Suprapubic skin (tissue), 4 donors: Measurements from ENCODE around the gene TIGD2. TPM values are rescaled to one million over a fixed set of nuclear protein-coding genes. Genes with fewer than 3 reads are reported as not detected.
"Not testable (repeated sequence)": the region's sequence is repeated elsewhere in the genome, so short reads cannot be mapped to it uniquely, and the experiment has no call there.

Source experiments
- DNase-seq, 2 donors: peaks; one replicate each; pipeline ENCODE4 v3.0.0-alpha.2; 2019; ENCODE audit warnings: low spot score in 2 of 2
- H3K27ac ChIP-seq: fragments of 200-600 bp; sonication (generic); one replicate; pipeline ENCODE4 v1.5.1; 2019
- H3K27me3 ChIP-seq: fragments of 200-600 bp; sonication (generic); one replicate; pipeline ENCODE4 v1.5.1; 2019
- H3K36me3 ChIP-seq: fragments of 200-600 bp; sonication (generic); one replicate; pipeline ENCODE4 v1.5.1; 2019
- H3K4me1 ChIP-seq: fragments of 200-600 bp; sonication (generic); one replicate; pipeline ENCODE4 v1.5.1; 2019
- H3K4me3 ChIP-seq: fragments of 200-600 bp; sonication (generic); one replicate; pipeline ENCODE4 v1.5.1; 2019; ENCODE audit warnings: mild to moderate bottlenecking
- H3K9me3 ChIP-seq: fragments of 200-600 bp; sonication (generic); one replicate; pipeline ENCODE4 v1.5.1; 2019
- EP300 ChIP-seq: sonication (generic); formaldehyde crosslinking; IDR thresholded peaks from one replicate; pipeline ENCODE4 v1.6.1; 2017; ENCODE audit warnings: antibody characterized with exemption
- POLR2A ChIP-seq, 2 donors: fragments of 450-650 bp; IDR thresholded peaks; one replicate each; pipeline ENCODE4 v1.6.1; 2017; ENCODE audit warnings: antibody characterized with exemption in 2 of 2, mild to moderate bottlenecking in 2 of 2, moderate library complexity in 2 of 2
- POLR2AphosphoS5 ChIP-seq, 3 donors: sonication (generic); formaldehyde crosslinking; IDR thresholded peaks; one replicate each; pipeline ENCODE4 v1.6.1; 2017; ENCODE audit warnings: antibody characterized with exemption in 3 of 3
- WGBS: methylation state at CpG from one replicate; pipeline ENCODE4 v1.1.5; 2018; 5-methylcytosine and 5-hydroxymethylcytosine counted together
- total RNA-seq, 4 donors: library from RNA; depleted of rRNA; stranded (reverse); fragments of >200 nt; gene quantifications; one replicate each; pipeline ENCODE4 v1.1.0, GENCODE V29; 2016
- TF ChIP-seq, protein P1 (sequence below), 2 donors: fragments of 200-600 bp in 1 of 2; fragments of 450-650 bp in 1 of 2; sonication (generic) in 1 of 2; IDR thresholded peaks; one replicate each; pipeline ENCODE4 v1.5.1; 2016 to 2019; ENCODE audit warnings: antibody characterized with exemption in 2 of 2, mild to moderate bottlenecking in 1 of 2, moderate library complexity in 1 of 2

The TIGD2 gene
- total RNA-seq, 4 donors from 2014 or later = 2.9 to 7.6 (median 4.9) TPM

DNA sequence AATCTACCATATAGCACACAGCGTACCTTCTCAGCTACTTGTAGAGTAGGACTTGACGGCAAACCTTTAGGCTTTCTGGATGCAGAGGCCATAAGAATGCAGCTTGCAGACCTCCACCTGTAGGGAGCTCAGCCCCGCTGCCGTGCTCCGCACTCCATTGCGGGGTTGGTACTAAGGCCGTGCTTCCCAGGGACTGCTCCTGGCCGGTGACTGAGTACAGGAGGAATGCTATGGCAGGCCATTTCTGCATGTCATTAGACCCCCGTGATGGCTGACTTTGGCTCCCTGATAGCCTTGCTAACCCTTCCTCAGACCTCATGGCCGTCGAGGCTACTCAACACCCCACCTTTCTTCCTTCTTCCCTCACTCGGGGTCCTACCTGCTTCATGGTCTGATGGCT lies 26.4 kb downstream of the TIGD2 start:
- 94% methylated on average over 8 of the region's 12 CpGs for WGBS
- Histone ChIP-seq H3K27me3 (no peaks in the 10 kb centered on the region), H3K27ac (no peak overlapping the region), H3K4me1 (peaks cover 5% of the 10 kb centered on the region), H3K4me3 (no peak overlapping the region), H3K36me3 (no peaks in the 10 kb centered on the region), H3K9me3 (no peaks in the 10 kb centered on the region)
- no peak for DNase-seq
- TF ChIP-seq, protein P1, sequence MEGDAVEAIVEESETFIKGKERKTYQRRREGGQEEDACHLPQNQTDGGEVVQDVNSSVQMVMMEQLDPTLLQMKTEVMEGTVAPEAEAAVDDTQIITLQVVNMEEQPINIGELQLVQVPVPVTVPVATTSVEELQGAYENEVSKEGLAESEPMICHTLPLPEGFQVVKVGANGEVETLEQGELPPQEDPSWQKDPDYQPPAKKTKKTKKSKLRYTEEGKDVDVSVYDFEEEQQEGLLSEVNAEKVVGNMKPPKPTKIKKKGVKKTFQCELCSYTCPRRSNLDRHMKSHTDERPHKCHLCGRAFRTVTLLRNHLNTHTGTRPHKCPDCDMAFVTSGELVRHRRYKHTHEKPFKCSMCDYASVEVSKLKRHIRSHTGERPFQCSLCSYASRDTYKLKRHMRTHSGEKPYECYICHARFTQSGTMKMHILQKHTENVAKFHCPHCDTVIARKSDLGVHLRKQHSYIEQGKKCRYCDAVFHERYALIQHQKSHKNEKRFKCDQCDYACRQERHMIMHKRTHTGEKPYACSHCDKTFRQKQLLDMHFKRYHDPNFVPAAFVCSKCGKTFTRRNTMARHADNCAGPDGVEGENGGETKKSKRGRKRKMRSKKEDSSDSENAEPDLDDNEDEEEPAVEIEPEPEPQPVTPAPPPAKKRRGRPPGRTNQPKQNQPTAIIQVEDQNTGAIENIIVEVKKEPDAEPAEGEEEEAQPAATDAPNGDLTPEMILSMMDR (IDR thresholded peaks at IDR 0.05) = no peak

DNA sequence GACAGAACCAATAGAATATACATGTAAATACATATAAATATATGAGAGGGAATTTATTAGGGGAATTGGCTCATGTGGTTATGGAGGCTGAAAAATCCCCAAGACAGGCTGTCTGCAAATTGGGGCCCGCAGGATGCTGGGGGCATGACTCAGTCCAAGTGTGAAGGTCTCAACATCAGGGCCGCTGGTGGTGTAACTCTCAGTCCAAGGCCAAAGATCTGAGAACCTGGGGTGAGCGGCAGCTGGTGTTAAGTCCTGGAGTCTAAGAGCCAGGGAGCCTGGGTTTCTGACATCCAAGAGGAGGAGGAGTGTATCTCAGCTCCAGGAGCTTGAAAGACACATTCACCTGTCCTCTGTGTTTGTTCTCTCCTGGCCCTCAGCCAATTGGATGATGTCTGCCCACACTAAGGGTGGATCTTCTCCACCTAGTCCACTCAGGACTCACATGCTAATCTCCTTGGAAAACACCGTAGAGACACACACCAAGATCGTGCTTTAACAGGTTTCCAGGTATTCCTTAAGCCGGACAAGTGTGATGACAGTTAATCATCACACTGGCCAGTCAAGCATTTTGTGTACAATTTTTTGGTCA lies 28.9 kb downstream of the TIGD2 start:
- no peak for DNase-seq
- Histone ChIP-seq H3K27me3 (no peaks in the 10 kb centered on the region), H3K27ac (no peak overlapping the region), H3K4me1 (no peaks in the 10 kb centered on the region), H3K4me3 (no peak overlapping the region), H3K36me3 (no peaks in the 10 kb centered on the region), H3K9me3 (no peaks in the 10 kb centered on the region)
- TF ChIP-seq EP300 (no peak), POLR2AphosphoS5 (IDR thresholded peaks at IDR 0.05) (no peak), POLR2A (IDR thresholded peaks at IDR 0.05) (no peak)
- TF ChIP-seq, protein P1 (IDR thresholded peaks at IDR 0.05) = no peak
- 93% methylated on average over 6 of the region's 6 CpGs for WGBS

DNA sequence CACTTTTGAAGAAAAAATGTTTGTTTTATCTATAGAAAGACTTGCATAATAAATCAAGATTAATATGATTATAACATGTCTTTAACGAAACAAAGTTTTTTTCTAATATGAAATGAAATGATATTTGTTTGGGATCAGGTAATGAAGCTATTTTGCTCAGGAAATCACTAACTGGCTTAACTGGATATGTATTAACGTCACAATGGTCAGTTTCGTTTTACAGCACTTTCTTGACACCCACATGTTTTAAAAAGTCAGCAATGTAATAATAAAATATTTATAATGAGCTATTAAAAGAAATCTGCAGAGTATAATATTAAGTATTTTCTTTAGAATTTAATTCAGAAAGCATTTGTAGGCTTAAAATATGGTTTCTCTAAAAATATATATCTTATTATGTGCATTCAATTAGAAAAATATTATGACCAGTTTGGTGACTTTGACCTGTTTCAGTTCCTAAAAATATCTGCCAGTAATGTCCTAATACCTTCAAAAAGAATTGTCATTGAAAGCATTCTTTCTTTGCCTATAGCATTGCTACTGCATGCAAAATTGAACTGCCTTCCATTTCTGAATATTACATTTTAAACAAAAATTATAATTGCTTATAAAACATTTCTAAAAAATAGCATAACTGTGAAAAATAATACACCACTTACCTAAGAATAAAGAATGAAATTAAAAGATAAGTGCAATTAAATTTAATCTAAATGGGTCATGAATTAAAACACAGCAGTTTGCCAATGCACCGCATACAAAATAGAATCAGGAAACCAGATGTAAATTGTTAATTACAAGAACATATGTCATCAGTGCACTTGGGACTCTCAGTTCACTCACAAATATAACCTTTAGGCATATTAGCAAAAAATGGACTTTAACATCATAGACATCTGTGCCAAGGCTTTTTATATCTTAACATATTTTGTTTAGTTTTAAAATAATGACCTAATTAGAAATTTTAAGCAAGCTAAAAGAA lies 31.6 kb downstream of the TIGD2 start:
- WGBS = 56% methylated on average over 4 of the region's 4 CpGs
- Histone ChIP-seq H3K27ac (no peak overlapping the region), H3K4me1 (no peaks in the 10 kb centered on the region), H3K36me3 (no peaks in the 10 kb centered on the region), H3K9me3 (no peaks in the 10 kb centered on the region), H3K4me3 (no peak overlapping the region), H3K27me3 (no peaks in the 10 kb centered on the region)
- TF ChIP-seq EP300 = no peak
- no peak for DNase-seq

DNA sequence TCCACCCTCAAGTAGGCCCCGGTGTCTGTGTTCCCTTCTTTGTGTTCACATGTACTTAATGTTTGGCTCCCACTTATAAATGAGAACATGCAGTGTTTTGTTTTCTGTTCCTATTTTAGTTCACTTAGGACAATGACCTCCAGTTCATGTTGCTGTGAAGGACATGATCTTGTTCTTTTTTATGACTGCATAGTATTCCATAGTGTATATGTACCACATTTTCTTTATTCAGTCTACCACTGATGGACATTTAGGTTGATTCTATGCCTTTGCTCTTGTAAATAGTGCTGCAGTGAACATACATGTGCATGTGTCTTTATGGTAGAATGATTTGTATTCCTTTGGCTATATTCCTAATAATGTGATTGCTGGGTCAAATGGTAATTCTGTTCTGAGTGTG lies 33.3 kb downstream of the TIGD2 start:
- not testable (repeated sequence) for H3K27me3 ChIP-seq, H3K4me3 ChIP-seq, H3K36me3 ChIP-seq, H3K27ac ChIP-seq, H3K4me1 ChIP-seq, H3K9me3 ChIP-seq, DNase-seq
- WGBS = 100% methylated on average over 1 of the region's 1 CpG

DNA sequence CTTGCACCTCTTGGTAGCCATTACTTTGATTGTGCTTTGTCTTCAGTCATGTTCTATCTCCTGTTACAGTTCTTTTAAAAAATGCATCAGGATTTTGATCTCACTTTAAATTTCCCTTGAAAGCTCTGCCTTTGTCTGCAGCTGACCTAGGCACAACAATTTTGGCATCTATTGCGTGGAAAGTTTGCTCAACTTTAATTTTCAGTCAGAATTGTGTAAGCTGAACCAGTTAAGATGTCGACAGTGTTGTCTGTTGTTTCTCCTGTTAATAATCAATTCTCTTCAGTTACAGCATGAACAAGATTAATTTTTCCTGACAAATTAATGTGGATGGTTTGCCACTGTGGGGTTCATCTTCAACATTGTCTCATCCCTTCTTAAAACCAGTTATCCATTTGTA lies 34.9 kb downstream of the TIGD2 start:
- Histone ChIP-seq H3K4me3 (no peak overlapping the region), H3K36me3 (no peaks in the 10 kb centered on the region), H3K27me3 (no peaks in the 10 kb centered on the region), H3K27ac (no peak overlapping the region), H3K9me3 (no peaks in the 10 kb centered on the region), H3K4me1 (no peaks in the 10 kb centered on the region)
- TF ChIP-seq, protein P1 (IDR thresholded peaks at IDR 0.05) = no peak
- TF ChIP-seq POLR2AphosphoS5 (IDR thresholded peaks at IDR 0.05) (no peak), POLR2A (IDR thresholded peaks at IDR 0.05) (no peak), EP300 (no peak)
- 86% methylated on average over 2 of the region's 2 CpGs for WGBS
- DNase-seq = no peak

DNA sequence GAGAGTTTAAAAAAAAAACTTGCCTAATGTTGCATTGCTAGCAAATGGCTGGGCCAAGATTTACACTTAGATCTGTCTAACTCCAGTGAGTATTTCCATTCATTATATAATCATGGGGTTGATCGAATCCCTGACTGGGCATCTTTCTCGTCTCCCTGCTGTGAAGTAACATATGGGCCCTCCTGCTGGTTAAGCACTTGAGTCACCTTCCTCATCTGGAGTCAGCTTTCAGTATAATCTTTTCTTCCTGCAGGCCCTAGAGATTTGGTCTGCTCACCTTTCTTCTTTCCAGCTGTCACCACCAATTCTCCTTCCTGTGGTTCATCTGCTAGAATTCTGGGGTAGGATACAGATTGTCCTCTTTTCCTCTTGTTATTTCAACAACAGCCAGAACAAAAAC lies 41.6 kb downstream of the TIGD2 start:
- H3K4me1 ChIP-seq = no peaks in the 10 kb centered on the region
- no peaks in the 10 kb centered on the region for H3K9me3 ChIP-seq
- TF ChIP-seq, protein P1 (IDR thresholded peaks at IDR 0.05) = no peak
- no peak for TF ChIP-seq EP300
- TF ChIP-seq POLR2AphosphoS5 (IDR thresholded peaks at IDR 0.05) = no peak
- TF ChIP-seq POLR2A (IDR thresholded peaks at IDR 0.05) = no peak
- no peaks in the 10 kb centered on the region for H3K27me3 ChIP-seq
- no peaks in the 10 kb centered on the region for H3K36me3 ChIP-seq
- no peak for DNase-seq
- no peak overlapping the region for H3K27ac ChIP-seq
- 56% methylated on average over 2 of the region's 2 CpGs for WGBS
- no peak overlapping the region for H3K4me3 ChIP-seq
